Breast epithelium (tissue), 3 donors: Measurements from ENCODE around the gene WDR70.

ENCODE experiments used
- CTCF ChIP-seq, 3 donors: fragments of 450-650 bp; IDR thresholded peaks; one replicate each; pipeline ENCODE4 v1.5.1; 2016 to 2017; ENCODE audit warnings: antibody characterized with exemption in 3 of 3, mild to moderate bottlenecking in 3 of 3, moderate library complexity in 3 of 3
- POLR2A ChIP-seq: fragments of 450-650 bp; IDR thresholded peaks from one replicate; pipeline ENCODE4 v1.6.1; 2016; ENCODE audit warnings: antibody characterized with exemption, mild to moderate bottlenecking, moderate library complexity

- TF ChIP-seq CTCF (IDR thresholded peaks at IDR 0.05) (no peak), POLR2A (no peak)
Measured at GRCh38 chr5:37668524-37669047, 289.5 kb downstream of the WDR70 start.
